MM.1S (cell line): ENCODE results near the gene GZMM.

Experiments used
- DNase-seq: peaks from one replicate; pipeline ENCODE4 v3.0.0-alpha.2; 2015
- H2AFZ ChIP-seq: fragments of 300-600 bp; sonication (generic); 2 replicates; pipeline ENCODE4 v1.6.0; 2016; ENCODE audit warnings: antibody characterized with exemption, low read length
- H3F3A ChIP-seq: fragments of 300-600 bp; sonication (generic); 2 replicates; pipeline ENCODE4 v1.6.1; 2016; ENCODE audit warnings: mild to moderate bottlenecking, antibody characterized with exemption, low read length, moderate library complexity, mixed read lengths; ENCODE audit not compliant: insufficient read depth
- H3K27ac ChIP-seq: fragments of 300-600 bp; sonication (generic); 2 replicates; pipeline ENCODE4 v1.5.1; 2016; ENCODE audit warnings: mild to moderate bottlenecking, low read length
- H3K27me3 ChIP-seq: fragments of 300-600 bp; sonication (generic); replicated peaks from 2 replicates; pipeline ENCODE4 v1.6.0; 2016; ENCODE audit warnings: low read length; ENCODE audit not compliant: insufficient read depth
- H3K36me3 ChIP-seq: fragments of 300-600 bp; sonication (generic); replicated peaks from 2 replicates; pipeline ENCODE4 v1.6.1; 2016; ENCODE audit warnings: mild to moderate bottlenecking, low read length, mixed read lengths; ENCODE audit not compliant: insufficient read depth
- H3K4me1 ChIP-seq: fragments of 300-600 bp; sonication (generic); 2 replicates; pipeline ENCODE4 v1.6.1; 2016; ENCODE audit warnings: low read length, mixed read lengths
- H3K4me2 ChIP-seq: fragments of 300-600 bp; sonication (generic); 2 replicates; pipeline ENCODE4 v1.6.0; 2016; ENCODE audit warnings: low read depth, low read length
- H3K4me3 ChIP-seq: fragments of 300-600 bp; sonication (generic); 2 replicates; pipeline ENCODE4 v1.5.1; 2016; ENCODE audit warnings: low read length, mixed read lengths
- H3K79me2 ChIP-seq: fragments of 300-600 bp; sonication (generic); 2 replicates; pipeline ENCODE4 v1.6.1; 2016; ENCODE audit warnings: mixed run types, low read length, mixed read lengths
- H3K9ac ChIP-seq: fragments of 300-600 bp; sonication (generic); 2 replicates; pipeline ENCODE4 v1.6.1; 2016; ENCODE audit warnings: low read length, mixed read lengths
- H3K9me2 ChIP-seq: fragments of 300-600 bp; sonication (generic); replicated peaks from 2 replicates; pipeline ENCODE4 v1.6.1; 2016; ENCODE audit warnings: mild to moderate bottlenecking, low read length, mixed read lengths; ENCODE audit not compliant: insufficient read depth
- H3K9me3 ChIP-seq: fragments of 300-600 bp; sonication (generic); replicated peaks from 2 replicates; pipeline ENCODE4 v1.6.1; 2016; ENCODE audit warnings: mild to moderate bottlenecking, low read length, mixed read lengths; ENCODE audit not compliant: insufficient read depth
- H4K20me1 ChIP-seq: fragments of 300-600 bp; sonication (generic); 2 replicates; pipeline ENCODE4 v1.6.1; 2016; ENCODE audit warnings: mild to moderate bottlenecking, low read length, moderate library complexity, mixed read lengths; ENCODE audit not compliant: insufficient read depth
- EZH2 ChIP-seq: fragments of 300-600 bp; sonication (generic); optimal IDR thresholded peaks from 2 replicates; pipeline ENCODE3; 2017; ENCODE audit warnings: low read depth, mild to moderate bottlenecking, antibody characterized with exemption, low read length, mixed read lengths
- EZH2phosphoT487 ChIP-seq: fragments of 300-600 bp; sonication (generic); IDR thresholded peaks from 2 replicates; pipeline ENCODE4 v1.6.1; 2018; ENCODE audit warnings: antibody characterized with exemption, low read length
- TF ChIP-seq, protein P1 (sequence below): fragments of 300-600 bp; sonication (generic); IDR thresholded peaks from 2 replicates; pipeline ENCODE4 v1.5.1; 2016; ENCODE audit warnings: antibody characterized with exemption, low read length, mixed read lengths

GZMM gene

DNA sequence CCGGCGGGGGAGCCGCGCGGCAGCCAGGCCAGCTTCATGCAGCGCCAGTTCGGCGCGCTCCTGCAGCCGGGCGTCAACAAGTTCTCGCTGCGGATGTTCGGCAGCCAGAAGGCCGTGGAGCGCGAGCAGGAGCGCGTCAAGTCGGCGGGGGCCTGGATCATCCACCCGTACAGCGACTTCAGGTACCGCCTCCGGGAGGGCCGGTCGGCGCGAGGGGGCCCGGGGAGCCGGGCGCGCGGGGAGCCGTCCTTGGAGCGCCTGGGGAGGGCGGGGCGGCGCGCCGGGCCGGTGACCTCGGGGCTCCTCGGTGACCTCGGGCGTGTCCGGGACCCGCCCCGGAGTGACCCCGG lies 46.5 kb downstream of the GZMM start:
- H3K4me3 ChIP-seq: no peak overlapping the region

DNA sequence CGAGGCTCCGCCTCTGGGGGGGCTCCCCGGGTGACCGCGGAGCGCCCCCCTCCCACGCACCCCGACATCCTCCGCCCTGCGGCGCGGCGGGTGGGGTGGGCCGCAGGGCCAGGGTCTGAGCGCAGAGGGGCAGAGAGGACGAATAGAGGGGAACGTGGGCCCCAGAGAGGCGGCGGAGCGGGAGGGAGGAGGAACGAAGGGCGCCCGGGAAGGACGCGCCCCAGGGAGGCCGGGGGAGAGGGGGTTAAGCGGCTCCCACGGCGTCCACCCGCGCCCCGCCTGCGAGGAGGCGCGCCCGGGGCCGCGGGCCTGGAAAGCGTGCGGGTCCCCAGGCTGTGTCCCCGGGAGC lies 46.9 kb downstream of the GZMM start:
- Histone ChIP-seq H3K4me2 (no peak overlapping the region), H3K79me2 (no peaks in the 10 kb centered on the region), H3K27me3 (peaks cover 74% of the 10 kb centered on the region), H3K27ac (no peak overlapping the region), H3K9me2 (no peaks in the 10 kb centered on the region), H3K4me3 (no peak overlapping the region), H4K20me1 (no peaks in the 10 kb centered on the region), H3K36me3 (no peaks in the 10 kb centered on the region), H3K9me3 (no peaks in the 10 kb centered on the region), H3K9ac (no peak overlapping the region), H3K4me1 (no peaks in the 10 kb centered on the region), H2AFZ (no peak overlapping the region), H3F3A (no peaks in the 10 kb centered on the region)
- TF ChIP-seq, protein P1, sequence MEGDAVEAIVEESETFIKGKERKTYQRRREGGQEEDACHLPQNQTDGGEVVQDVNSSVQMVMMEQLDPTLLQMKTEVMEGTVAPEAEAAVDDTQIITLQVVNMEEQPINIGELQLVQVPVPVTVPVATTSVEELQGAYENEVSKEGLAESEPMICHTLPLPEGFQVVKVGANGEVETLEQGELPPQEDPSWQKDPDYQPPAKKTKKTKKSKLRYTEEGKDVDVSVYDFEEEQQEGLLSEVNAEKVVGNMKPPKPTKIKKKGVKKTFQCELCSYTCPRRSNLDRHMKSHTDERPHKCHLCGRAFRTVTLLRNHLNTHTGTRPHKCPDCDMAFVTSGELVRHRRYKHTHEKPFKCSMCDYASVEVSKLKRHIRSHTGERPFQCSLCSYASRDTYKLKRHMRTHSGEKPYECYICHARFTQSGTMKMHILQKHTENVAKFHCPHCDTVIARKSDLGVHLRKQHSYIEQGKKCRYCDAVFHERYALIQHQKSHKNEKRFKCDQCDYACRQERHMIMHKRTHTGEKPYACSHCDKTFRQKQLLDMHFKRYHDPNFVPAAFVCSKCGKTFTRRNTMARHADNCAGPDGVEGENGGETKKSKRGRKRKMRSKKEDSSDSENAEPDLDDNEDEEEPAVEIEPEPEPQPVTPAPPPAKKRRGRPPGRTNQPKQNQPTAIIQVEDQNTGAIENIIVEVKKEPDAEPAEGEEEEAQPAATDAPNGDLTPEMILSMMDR: no peak
- TF ChIP-seq EZH2phosphoT487: no peak
- TF ChIP-seq EZH2: no peak
- no peak for DNase-seq

More for the DNA sequence above, 46.5 kb downstream of the GZMM start:
- Histone ChIP-seq H4K20me1 (no peaks in the 10 kb centered on the region), H3K36me3 (no peaks in the 10 kb centered on the region), H3K4me2 (no peak overlapping the region), H3F3A (no peaks in the 10 kb centered on the region), H3K27me3 (peaks cover 70% of the 10 kb centered on the region), H3K4me1 (no peaks in the 10 kb centered on the region), H3K9ac (no peak overlapping the region), H2AFZ (no peak overlapping the region), H3K27ac (no peak overlapping the region), H3K9me3 (no peaks in the 10 kb centered on the region), H3K79me2 (no peaks in the 10 kb centered on the region), H3K9me2 (no peaks in the 10 kb centered on the region)
- TF ChIP-seq, protein P1: no peak
- TF ChIP-seq EZH2 (no peak), EZH2phosphoT487 (no peak)
- DNase-seq: no peak

GRCh38 chr19:591099-591958 lies 47.5 kb downstream of the GZMM start:
- Histone ChIP-seq H3K79me2 (no peaks in the 10 kb centered on the region), H3K9me3 (no peaks in the 10 kb centered on the region), H3K9ac (no peak overlapping the region), H4K20me1 (no peaks in the 10 kb centered on the region), H3K4me1 (no peaks in the 10 kb centered on the region), H3F3A (no peaks in the 10 kb centered on the region), H3K36me3 (no peaks in the 10 kb centered on the region), H3K4me3 (no peak overlapping the region), H2AFZ (no peak overlapping the region), H3K4me2 (no peak overlapping the region), H3K27ac (no peak overlapping the region), H3K9me2 (no peaks in the 10 kb centered on the region), H3K27me3 (peaks cover 79% of the 10 kb centered on the region)
- TF ChIP-seq EZH2 (no peak), EZH2phosphoT487 (no peak)
- TF ChIP-seq, protein P1: no peak
- DNase-seq: no peak
